NCI-H510A (cell line): ENCODE measurements around the gene IGSF23.
"Not testable (repeated sequence)": the region's sequence is repeated elsewhere in the genome, so short reads cannot be mapped to it uniquely, and the experiment has no call there.

Source experiments
- DNase-seq: peaks from one replicate; lab custom pipeline; 2025; lab: John Stamatoyannopoulos, UW

The IGSF23 gene

DNA sequence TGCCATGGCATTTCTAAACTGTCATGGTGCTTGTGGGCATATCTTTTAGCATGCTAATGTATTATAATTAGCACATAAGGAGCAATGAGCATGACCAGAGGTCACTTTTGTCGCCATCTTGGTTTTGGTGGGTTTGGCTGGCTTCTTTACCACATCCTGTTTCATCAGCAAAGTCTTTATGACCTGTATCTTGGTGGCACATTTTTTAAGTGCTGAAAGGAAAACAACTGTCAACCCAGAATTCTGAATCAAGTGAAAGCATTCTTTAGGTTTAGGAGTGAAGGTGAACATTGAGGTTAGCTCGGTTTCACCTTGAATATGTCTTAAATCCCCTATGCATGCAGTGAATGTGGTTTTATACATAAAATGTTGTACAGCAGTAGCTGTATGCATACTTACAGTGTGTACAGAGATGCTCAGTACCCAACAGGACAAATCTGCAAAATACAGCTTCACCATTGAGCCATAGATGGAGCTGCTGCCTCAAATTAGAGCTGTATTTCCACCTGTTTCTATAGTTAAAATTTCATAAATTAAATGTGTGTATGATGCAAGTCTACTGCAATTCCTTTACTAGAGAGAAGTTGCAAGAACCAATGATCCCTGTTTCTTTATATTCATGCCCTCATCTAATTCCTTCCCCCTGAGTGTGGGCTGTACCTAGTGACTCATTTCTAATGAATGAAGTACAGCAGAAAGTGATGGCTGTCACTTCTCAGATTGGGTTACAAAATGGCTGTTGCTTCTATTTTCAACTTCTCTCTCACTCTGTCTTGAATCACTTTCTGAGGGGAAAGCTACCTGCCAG lies 25.2 kb upstream of the IGSF23 start:
- DNase-seq: no peak

DNA sequence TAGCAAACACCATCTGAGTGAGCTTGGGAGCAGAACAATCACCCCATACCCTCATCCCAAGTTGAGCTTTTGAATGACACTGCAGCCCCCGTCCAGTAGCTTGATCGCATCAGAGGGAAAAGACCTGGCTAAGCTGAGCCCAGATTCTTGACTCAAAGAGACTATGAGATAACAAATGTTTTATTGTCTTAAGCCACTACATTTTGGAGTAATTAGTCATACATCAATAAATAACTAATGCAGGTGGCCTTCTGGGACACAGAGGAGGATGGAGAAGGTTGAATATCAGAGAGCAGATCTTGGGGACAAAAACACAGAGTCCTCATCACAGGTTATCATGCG lies 24.6 kb upstream of the IGSF23 start:
- no peak for DNase-seq

DNA sequence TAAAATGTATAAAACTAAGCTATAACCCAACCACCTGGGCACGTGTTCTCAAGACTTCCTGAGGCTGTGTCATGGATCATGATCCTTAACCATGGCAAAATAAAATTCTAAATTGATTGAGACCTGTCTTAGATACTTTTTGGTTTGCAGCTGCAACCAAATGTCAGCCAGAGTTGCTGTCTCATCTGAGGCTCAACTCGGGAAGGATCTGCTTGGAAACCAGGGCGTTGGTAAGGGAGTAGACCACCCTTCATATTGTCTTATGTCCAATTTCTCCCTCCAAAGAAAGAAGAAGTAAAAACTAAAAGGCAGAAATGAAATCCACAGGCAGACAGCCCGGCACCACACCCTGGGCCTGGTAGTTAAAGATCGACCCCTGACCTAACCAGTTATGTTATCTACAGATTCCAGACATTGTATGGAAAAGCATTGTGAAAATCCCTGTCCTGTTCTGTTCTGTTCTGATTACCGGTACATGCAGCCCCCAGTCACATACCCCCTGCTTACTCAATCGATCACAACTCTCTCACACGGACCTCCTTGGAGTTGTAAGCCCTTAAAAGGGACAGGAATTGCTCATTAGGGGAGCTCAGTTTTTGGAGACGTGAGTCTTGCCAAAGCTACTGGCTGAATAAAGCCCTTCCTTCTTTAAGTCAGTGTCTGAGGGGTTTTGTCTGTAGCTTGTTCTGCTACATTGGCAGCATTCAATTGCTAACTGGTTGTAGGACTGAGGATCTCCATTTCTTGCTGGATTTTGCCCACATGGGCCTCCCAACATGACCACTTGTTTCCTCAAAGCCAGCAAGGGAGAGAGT lies 22.9 kb upstream of the IGSF23 start:
- no peak for DNase-seq

DNA sequence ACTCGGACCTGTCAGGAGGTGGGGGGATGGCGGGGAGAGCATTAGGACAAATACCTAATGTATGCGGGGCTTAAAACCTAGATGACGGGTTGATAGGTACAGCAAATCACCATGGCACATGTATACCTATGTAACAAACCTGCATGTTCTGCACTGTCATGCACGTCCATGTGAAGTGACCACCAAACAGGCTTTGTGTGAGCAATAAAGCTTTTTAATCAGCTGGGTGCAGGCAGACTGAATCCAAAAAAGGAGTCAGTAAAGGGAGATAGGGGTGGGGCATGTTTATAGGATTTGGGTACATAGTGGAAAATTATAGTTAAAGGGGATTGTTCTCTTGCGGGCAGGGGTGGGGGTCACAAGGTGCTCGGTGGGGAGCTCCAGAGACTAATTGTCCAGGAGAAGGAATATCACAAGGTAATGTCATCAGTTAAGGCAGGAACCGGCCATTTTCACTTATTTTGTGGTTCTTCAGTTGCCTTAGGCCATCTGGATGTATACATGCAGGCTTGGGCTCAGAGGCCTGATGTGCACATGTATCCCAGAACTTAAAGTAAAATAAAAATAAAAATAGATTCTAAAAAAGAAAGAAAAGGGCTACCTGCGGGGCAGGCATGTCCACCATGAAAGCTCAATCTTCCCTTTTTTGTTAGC lies 21.9 kb upstream of the IGSF23 start:
- DNase-seq: not testable (repeated sequence)

DNA sequence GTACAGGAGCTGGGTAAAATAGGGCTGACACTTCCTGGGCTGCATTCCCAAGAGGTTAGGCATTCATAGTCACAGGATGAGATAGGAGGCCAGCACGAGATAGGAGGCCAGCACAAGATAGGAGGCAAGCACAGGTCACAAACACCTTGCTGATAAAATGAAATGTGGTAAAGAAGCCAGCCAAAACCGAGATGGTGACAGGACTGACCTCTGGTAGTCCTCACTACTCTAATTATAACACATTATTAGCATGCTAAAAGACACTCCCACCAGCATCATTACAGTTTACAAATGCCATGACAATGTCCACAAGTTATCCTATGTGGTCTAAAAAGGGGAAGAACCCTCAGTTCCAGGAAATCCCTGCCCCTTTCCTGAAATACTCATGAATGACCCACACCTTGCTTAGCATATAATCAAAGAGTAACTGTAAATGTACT lies 20.9 kb upstream of the IGSF23 start:
- no peak for DNase-seq

DNA sequence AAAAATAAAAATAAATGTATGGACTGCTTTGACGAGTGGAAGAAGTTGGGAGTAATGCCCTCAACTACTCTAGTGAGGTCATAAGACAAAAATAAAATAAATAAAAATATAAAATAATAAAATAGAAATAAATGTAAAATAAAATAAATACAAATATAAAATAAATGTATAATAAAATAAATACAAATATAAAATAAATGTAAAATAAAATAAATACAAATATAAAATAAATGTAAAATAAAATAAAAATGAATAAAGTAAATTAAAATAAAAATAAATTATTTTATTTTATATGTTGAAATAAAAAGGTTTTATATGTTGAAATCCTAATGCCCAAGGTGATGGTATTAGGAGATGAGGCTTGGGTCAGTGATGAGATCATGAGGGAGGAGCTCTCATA lies 20.1 kb upstream of the IGSF23 start:
- no peak for DNase-seq

DNA sequence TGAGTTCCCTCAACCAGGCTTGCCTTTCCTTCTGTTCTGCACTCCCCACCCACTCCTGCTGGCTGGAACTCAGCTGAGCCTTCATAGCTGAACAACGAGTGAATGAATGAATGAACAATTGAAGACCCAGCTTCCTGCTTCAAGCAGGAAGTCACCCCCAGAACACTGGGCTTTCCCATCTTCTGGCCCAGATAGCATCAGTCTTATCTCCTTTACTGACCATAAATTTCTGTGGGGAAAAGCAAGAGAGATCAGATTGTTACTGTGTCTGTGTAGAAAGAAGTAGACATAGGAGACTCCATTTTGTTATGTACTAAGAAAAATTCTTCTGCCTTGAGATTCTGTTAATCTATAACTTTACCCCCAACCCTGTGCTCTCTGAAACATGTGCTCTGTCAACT lies 19.5 kb upstream of the IGSF23 start:
- DNase-seq: not testable (repeated sequence)

DNA sequence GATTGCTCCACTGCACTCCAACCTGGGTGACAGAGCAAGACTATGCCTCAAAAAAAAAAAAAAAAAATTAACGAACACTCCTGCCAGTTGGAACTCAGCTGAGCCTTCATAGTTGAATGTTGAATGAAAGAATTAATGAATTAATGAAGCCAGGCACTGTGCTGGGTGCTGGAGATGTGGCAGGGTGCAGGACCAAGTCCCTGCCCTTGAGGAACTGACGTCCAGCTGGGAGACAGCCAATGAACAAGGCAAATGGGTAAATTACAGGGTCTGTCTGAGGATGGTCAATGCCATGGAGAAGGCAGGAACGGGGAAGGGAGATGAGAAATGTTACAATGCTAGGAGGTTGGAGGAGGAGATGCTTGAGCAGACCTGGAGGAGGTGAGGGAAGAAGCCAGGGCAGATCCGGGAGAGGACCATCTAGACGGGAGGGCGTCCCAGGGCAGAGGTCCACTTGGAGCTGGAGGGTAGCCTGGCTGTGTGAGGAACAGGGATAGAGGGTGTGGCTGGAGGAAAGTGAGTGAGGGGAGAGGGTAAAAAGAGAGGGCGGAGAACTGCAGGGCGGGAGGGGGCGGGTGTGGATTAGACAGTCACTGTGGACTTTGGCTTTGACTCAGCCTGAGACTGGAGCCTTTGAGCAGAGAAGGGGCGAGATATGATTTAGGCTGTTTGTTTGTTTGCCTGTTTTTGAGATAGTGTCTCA lies 16.8 kb upstream of the IGSF23 start:
- no peak for DNase-seq

DNA sequence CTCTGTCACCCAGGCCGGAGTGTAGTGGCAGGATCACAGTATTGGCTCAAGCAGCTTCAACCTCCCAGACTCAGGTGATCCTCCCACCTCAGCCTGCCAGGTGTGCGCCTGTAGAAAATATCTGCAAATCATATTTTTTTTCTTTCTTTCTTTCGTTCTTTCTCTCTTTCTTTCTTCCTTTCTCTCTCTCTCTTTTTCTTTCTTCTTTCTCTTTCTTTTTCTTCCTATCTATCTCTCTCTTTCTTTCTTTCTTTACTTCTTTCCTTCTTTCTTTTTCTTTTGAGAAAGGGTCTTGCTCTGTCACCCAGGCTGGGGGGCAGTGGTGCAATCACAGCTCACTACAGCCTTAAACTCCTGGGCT lies 16.3 kb upstream of the IGSF23 start:
- DNase-seq: no peak

DNA sequence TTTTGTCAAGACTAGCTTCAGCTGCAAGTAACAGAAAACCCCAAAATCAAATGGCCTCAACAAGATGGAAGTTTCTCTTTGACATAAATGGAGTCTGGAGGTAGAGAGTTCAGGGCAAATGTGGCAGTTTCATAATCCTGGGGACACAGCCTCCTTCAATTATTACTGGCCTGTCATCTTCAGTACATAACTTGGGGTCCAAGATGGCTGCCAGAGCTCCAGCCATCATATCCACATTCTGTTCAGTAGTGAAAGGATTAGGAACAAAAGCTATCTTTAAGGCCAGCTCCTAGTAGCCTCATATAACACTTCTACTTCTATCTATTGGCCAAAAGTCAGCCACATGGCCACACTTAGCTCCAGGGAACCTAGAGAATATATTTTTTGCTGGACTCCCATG lies 15.0 kb upstream of the IGSF23 start:
- DNase-seq: no peak

DNA sequence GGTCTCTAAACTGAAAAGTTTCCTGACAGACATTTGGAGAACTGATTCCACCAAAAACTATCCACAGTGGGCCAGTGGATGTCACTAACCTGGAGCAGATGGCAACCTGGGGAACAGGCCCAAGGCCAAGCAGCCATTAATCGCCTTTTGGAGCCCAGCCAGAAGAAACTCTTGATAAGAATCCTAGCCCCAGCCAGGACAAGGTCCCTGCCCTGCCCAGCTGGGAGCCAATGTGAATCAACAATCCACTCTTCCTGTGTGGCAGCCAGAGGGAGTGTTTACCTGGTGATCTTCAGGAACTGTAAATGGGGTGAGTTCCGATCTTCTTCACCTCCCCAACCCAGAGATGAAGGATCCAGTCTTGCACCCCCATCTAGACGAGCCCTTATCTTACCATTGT lies 14.5 kb upstream of the IGSF23 start:
- no peak for DNase-seq

DNA sequence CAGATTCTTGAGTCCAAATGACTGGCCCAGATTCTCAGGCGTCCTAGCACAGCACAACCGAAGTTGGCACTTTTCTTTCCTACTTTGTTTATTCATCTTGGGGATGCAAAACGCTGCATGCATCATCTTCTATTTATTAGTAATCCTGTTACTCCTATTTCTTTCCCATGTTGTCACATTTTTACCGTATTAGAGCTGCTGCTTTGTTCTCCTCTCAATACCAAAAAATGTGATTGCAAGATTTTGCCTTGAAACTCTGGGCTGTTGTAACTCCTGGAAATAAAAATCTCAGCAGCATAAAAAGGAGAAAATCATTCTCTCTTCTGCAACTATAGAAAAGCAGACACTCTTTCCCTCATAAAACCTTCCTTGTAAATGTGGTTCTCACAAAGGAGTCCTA lies 12.9 kb upstream of the IGSF23 start:
- no peak for DNase-seq

DNA sequence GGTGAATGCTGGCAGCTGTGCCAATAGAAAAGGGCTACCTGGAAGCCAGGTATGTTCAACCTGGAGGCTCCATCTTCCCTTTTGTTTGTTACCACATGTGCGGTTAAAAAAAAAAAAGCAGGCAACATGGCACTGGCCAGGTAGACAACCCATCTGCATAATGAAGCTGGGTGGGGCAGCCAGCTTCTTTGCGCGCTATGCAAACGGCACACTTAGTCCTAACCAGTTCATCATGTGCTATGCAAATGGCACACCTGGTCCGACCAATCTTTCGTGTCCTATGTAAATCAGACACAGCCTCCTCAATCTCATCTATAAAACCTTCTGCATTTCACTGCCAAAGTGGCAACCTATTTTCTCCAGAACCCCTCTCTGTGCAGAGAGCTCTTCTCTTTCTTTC lies 11.3 kb upstream of the IGSF23 start:
- DNase-seq: peak; percentile 64

DNA sequence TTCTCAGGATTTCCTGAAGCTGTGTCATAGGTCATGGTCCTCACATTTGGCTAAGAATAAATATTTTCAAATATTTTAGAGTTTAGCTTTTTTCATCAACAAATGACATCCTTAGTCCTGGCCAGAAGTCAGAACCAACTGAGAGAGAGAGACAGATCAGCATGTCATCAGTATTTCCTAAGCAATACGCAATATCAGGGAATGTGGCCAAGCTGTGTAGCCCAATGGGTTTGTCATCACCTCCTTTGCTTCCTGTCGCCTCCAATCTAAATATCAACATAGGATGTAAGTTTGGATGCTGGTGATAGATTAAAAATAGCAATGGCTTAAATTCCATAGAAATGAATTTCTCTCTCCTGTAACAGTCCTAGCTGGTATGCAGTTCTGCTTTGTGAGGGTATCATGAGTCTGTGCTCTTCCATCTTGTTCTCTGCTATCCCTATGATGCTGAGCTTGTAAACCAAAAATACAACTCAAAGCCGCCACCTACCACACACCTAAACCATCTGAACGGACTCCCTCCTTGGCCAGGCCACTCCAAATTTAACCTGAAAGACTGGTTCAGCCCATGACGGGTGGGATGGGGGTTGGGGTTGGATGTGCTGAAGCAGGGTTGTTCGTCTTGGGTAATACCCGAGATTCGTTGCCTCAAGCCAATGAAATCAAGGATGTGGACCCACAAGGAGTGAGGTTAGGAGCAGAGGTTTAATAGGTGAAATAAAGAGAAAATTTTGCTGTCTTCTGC lies 10.0 kb upstream of the IGSF23 start:
- no peak for DNase-seq

DNA sequence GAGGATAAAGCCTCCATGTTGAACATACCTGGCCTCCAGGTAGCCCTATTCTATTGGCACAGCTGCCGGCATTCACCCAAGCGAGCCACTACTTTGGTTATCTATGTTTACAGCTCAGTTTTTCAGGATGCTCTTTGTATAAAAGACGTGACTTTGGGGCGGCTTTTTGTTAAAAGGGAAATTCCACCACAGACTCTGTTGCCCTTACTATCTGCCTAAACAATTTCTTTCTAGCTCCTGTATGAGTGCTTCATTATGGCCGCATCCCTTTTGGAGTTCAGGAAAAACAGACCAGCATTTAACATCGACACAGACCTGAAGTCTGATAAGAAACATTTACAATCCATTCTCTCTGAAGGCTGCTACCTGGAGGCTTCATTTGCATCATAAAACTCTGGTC lies 9.1 kb upstream of the IGSF23 start:
- no peak for DNase-seq

DNA sequence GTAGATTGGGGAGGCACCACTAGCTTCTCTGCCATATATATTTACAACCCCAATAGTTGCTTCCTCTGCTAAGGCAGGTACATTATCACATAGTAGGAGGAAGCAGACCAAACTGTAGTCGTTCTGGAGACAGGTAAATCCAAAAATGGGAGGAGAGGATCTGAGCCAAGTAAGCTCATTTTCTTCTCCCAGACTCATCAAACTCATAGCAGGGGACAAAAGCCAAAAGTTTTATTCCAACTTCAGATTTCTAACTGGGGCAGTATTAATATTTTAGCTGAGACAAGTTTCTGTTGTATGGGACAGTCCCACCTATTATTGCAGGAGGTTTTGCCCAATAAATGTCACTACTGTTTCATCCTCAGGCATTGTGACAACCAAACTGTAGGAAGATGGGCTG lies 7.8 kb upstream of the IGSF23 start:
- no peak for DNase-seq

DNA sequence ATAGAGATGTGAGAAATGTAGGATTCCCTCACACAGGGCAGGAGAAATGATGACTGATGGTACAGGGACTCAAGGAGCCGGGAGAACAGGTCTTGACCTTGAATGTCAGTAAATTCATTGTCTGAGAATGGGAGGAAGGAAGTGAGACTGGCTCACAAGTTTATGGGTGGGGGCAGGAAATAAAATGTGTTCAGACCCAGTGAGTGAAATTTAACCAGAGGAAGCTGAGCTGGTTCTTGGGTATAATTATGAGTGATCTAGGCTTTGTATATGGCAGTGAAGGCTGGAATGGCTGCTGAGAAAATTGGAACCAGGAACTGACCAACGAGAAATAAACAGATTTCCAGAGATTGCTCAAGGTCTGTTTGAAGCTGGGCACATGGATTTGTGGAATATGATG lies 6.3 kb upstream of the IGSF23 start:
- no peak for DNase-seq

DNA sequence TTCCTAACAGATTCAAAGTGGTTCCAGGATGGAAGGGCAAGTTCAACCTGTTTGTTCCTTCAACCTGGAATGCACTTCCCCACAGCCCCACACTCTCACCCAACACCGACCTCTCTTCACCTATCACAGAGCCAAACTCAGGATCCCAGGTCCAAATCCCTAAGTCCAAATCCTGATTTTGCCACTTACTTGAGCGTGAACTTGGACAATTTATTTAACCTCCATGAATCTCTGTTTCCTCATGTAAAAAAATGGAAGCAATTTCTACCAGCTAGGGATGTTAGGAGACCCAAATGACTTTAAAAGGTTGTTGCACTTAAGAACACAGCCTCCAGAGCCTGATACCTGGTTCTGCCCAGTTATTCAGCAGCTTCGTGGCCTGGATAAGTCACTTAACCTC lies 5.4 kb upstream of the IGSF23 start:
- no peak for DNase-seq

DNA sequence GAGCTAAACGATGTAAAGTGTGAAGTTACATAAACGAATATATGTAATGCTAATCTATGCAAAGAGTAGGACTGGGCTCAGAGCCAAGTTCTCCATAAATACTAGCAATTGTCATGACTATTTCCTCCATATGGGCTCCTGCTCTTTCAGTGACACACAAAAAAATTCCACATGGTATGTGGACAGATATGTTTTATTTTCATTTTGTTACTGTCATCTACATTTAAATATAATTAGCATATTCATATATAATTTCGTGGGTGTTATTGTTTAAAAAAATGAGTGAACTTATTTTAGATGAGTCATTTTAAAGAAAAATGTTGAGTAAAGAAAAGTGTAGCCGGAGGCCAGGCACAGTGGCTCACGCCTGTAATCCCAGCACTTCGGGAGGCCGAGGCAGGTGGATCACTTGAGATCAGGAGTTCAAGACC lies 5.0 kb upstream of the IGSF23 start:
- no peak for DNase-seq

DNA sequence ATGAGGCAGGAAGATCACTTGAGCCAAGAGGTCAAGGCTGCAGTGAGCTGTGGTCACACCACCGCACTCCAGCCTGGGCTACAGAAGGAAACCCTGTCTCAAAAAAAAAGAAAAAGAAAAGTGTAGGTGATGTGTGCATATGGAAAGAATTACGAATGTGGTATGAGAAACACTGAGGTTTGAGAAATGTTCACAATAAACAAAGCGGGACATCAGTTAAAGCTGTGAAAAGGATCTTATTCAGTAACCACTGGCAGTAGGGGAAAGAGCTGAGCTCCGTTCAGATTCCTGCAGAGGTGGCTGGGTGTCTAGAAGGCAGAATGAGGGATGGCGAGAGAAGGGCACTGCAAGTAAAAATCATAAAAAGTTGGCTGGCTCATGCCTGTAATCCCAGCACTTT lies 4.1 kb upstream of the IGSF23 start:
- DNase-seq: no peak

DNA sequence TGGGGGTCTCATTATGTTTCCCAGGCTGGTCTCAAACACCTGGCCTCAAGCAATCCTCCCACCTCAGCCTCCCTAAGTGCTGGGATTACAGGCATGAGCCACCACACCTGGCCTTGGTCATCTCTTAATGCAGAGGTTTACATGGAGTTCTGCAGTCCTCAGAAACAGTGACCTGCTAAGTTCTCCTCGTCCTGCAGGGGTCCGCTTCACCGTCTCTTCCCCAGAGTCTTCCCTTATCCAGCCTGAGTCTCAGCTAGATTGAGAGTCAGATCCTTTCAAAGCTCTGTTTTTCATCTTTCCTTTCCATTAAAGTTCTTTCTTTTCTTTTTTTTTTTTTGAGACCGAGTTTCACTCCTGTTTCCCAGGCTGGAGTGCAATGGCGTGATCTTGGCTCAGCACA lies 2.9 kb upstream of the IGSF23 start:
- not testable (repeated sequence) for DNase-seq

DNA sequence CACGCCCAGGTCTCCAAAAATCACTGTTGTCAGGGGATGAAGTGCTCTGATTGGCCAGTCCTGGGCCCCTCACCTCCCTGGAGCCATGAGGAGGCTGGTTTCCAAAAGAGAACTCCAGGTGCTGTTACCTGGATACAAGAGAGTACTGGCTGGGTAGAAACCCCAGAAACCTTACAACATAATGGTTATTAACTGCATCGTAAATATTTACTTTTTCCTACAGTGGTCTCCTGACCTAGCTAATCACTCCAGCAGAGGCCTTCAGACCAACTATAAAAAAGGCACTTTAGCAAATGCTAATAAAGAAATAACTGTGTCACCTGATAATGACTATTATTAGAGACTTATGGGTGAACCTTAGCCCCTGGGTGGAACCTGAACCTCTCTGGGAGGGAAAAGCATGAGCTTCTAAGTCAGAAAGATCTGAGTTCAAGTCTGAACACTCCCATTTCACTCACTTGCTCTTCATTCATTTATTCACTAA lies 1.5 kb upstream of the IGSF23 start:
- no peak for DNase-seq
